Mesenchymal stem cell (in vitro differentiated cells and primary cell): ENCODE data around the gene NTMT1.

Source experiments
- DNase-seq: peaks from one replicate; pipeline ENCODE4 v3.0.0-alpha.2; 2013
- H2AFZ ChIP-seq: one replicate; pipeline ENCODE4 v1.6.1; 2013; ENCODE audit warnings: low read depth, mild to moderate bottlenecking, control low read depth, inconsistent platforms, low read length, moderate library complexity
- H2AK5ac ChIP-seq: 2 replicates; pipeline ENCODE4 v1.6.1; 2013; ENCODE audit warnings: low read length, moderate library complexity, mild to moderate bottlenecking, inconsistent platforms; ENCODE audit not compliant: severe bottlenecking
- H2BK120ac ChIP-seq: one replicate; pipeline ENCODE4 v1.6.1; 2013; ENCODE audit warnings: low read depth, mild to moderate bottlenecking, inconsistent platforms, low read length, moderate library complexity
- H2BK12ac ChIP-seq, 2 experiments: one replicate each; pipeline ENCODE4 v1.6.1; 2013; ENCODE audit warnings: inconsistent platforms in 2 of 2, low read length in 2 of 2, mild to moderate bottlenecking in 2 of 2, moderate library complexity in 2 of 2, control low read depth in 1 of 2
- H2BK15ac ChIP-seq: one replicate; pipeline ENCODE4 v1.6.1; 2013; ENCODE audit warnings: mild to moderate bottlenecking, low read depth, inconsistent platforms; ENCODE audit not compliant: poor library complexity, severe bottlenecking
- H2BK5ac ChIP-seq: 2 replicates; pipeline ENCODE4 v1.6.1; 2013; ENCODE audit warnings: low read depth, mild to moderate bottlenecking, low read length, control low read depth, inconsistent platforms; ENCODE audit not compliant: poor library complexity, severe bottlenecking
- H3K14ac ChIP-seq, 2 experiments: one replicate each; pipeline ENCODE4 v1.6.1; 2013; ENCODE audit warnings: inconsistent platforms in 2 of 2, low read length in 2 of 2, control low read depth in 1 of 2, mild to moderate bottlenecking in 1 of 2, moderate library complexity in 1 of 2
- H3K18ac ChIP-seq, 2 experiments: one replicate each; pipeline ENCODE4 v1.6.1; 2013; ENCODE audit warnings: inconsistent platforms in 2 of 2, low read length in 2 of 2, control low read depth in 1 of 2, low read depth in 1 of 2, mild to moderate bottlenecking in 1 of 2
- H3K23ac ChIP-seq, 2 experiments: one replicate each; pipeline ENCODE4 v1.6.1; 2013; ENCODE audit warnings: inconsistent platforms in 2 of 2, low read length in 2 of 2, mild to moderate bottlenecking in 2 of 2, moderate library complexity in 2 of 2, control low read depth in 1 of 2
- H3K27ac ChIP-seq: 2 replicates; pipeline ENCODE4 v1.5.1; 2013; ENCODE audit warnings: mild to moderate bottlenecking, moderate library complexity, low read length, control low read depth, inconsistent platforms; ENCODE audit not compliant: poor library complexity, severe bottlenecking
- H3K27me3 ChIP-seq, 2 experiments: 2 replicates each; pipeline versions ENCODE4 v1.6.1 to v1.7.0; 2013; ENCODE audit warnings: low read length in 2 of 2, mild to moderate bottlenecking in 2 of 2, moderate library complexity in 2 of 2, control low read depth in 1 of 2, inconsistent platforms in 1 of 2; ENCODE audit not compliant: control insufficient read depth in 1 of 2, insufficient read depth in 1 of 2
- H3K36me3 ChIP-seq, 2 experiments: 2 replicates each; pipeline versions ENCODE4 v1.6.1 to v1.7.0; 2013; ENCODE audit warnings: low read length in 2 of 2, control low read depth in 1 of 2, inconsistent platforms in 1 of 2, low read depth in 1 of 2, mild to moderate bottlenecking in 1 of 2; ENCODE audit not compliant: insufficient read depth in 2 of 2, control insufficient read depth in 1 of 2
- H3K4ac ChIP-seq, 2 experiments: one replicate each; pipeline ENCODE4 v1.6.1; 2013; ENCODE audit warnings: inconsistent platforms in 2 of 2, low read length in 2 of 2, mild to moderate bottlenecking in 2 of 2, moderate library complexity in 2 of 2, control low read depth in 1 of 2, low read depth in 1 of 2
- H3K4me1 ChIP-seq: 2 replicates; pipeline ENCODE4 v1.6.1; 2013; ENCODE audit warnings: low read depth, low read length, control low read depth; ENCODE audit not compliant: control insufficient read depth, insufficient read depth
- H3K4me2 ChIP-seq: 2 replicates; pipeline ENCODE4 v1.6.1; 2013; ENCODE audit warnings: low read length, mild to moderate bottlenecking, inconsistent platforms; ENCODE audit not compliant: poor library complexity, severe bottlenecking
- H3K4me3 ChIP-seq, 2 experiments: 2 replicates each; pipeline versions ENCODE4 v1.5.1 to v1.7.0; 2013; ENCODE audit warnings: low read length in 2 of 2, mild to moderate bottlenecking in 2 of 2, control low read depth in 1 of 2, low read depth in 1 of 2; ENCODE audit not compliant: insufficient read depth in 1 of 2
- H3K79me1 ChIP-seq: replicated peaks from 2 replicates; pipeline ENCODE4 v1.6.1; 2013; ENCODE audit warnings: mild to moderate bottlenecking, control low read depth, low read length, inconsistent platforms; ENCODE audit not compliant: poor library complexity, severe bottlenecking
- H3K9ac ChIP-seq: 2 replicates; pipeline ENCODE4 v1.7.0; 2013; ENCODE audit warnings: mild to moderate bottlenecking, low read length, moderate library complexity
- H3K9me3 ChIP-seq: 2 replicates; pipeline ENCODE4 v1.7.0; 2013; ENCODE audit warnings: mild to moderate bottlenecking, low read length; ENCODE audit not compliant: control insufficient read depth
- H4K8ac ChIP-seq: one replicate; pipeline ENCODE4 v1.6.1; 2013; ENCODE audit warnings: inconsistent platforms, mild to moderate bottlenecking, low read length, moderate library complexity
- H4K91ac ChIP-seq: one replicate; pipeline ENCODE4 v1.6.1; 2013; ENCODE audit warnings: mild to moderate bottlenecking, low read length, inconsistent platforms
- WGBS: methylation state at CpG from one replicate; pipeline ENCODE4 v1.1.7; 2013; ENCODE audit warnings: mixed read lengths; 5-methylcytosine and 5-hydroxymethylcytosine counted together

NTMT1 gene

GRCh38 chr9:129677456-129677855 is 51.5 kb downstream of the NTMT1 start:
- peak overlapping the region in 1 of 2 experiments; percentile 59 for H3K4me3 ChIP-seq

GRCh38 chr9:129678844-129679243 is 52.9 kb downstream of the NTMT1 start:
- no peak for DNase-seq
- H3K79me1 ChIP-seq, result no peaks in the 10 kb centered on the region
- H2AK5ac ChIP-seq, result no peak overlapping the region
- no peak overlapping the region for H2BK120ac ChIP-seq
- no peak overlapping the region for H3K4me2 ChIP-seq
- H2BK15ac ChIP-seq, result no peak overlapping the region
- WGBS, result 81% methylated on average over 9 of the region's 9 CpGs
- no peak overlapping the region for H3K14ac ChIP-seq
- H3K4me1 ChIP-seq, result peaks cover under 1% of the 10 kb centered on the region
- H3K27me3 ChIP-seq, result peaks cover 0 to 72% of the 10 kb centered on the region in 2 experiments
- H4K8ac ChIP-seq, result no peak overlapping the region
- peak overlapping the region; percentile 60 for H4K91ac ChIP-seq
- no peak overlapping the region for H3K4ac ChIP-seq
- H3K18ac ChIP-seq, result no peak overlapping the region
- no peaks in the 10 kb centered on the region for H3K9me3 ChIP-seq
- no peak overlapping the region for H3K23ac ChIP-seq
- no peak overlapping the region for H3K27ac ChIP-seq
- no peak overlapping the region for H3K4me3 ChIP-seq
- no peak overlapping the region for H2BK12ac ChIP-seq
- no peaks in the 10 kb centered on the region for H3K36me3 ChIP-seq
- no peak overlapping the region for H3K9ac ChIP-seq
- no peak overlapping the region for H2BK5ac ChIP-seq
- no peak overlapping the region for H2AFZ ChIP-seq

More at GRCh38 chr9:129677456-129677855, 51.5 kb downstream of the NTMT1 start:
- no peak overlapping the region for H4K8ac ChIP-seq
- peak overlapping the region; percentile 92 for H2BK15ac ChIP-seq
- H3K9me3 ChIP-seq, result no peaks in the 10 kb centered on the region
- H3K14ac ChIP-seq, result no peak overlapping the region
- no peak overlapping the region for H2AK5ac ChIP-seq
- no peak overlapping the region for H4K91ac ChIP-seq
- H3K4ac ChIP-seq, result no peak overlapping the region
- H3K4me2 ChIP-seq, result no peak overlapping the region
- H2BK5ac ChIP-seq, result no peak overlapping the region
- peaks cover 0 to 81% of the 10 kb centered on the region in 2 experiments for H3K27me3 ChIP-seq
- H3K4me1 ChIP-seq, result peaks cover 2% of the 10 kb centered on the region
- no peak for DNase-seq
- H3K36me3 ChIP-seq, result no peaks in the 10 kb centered on the region
- 59% methylated on average over 8 of the region's 9 CpGs for WGBS
- H3K9ac ChIP-seq, result peak overlapping the region; percentile 75
- no peak overlapping the region for H2BK12ac ChIP-seq
- no peak overlapping the region for H3K18ac ChIP-seq
- H2BK120ac ChIP-seq, result no peak overlapping the region
- no peak overlapping the region for H3K27ac ChIP-seq
- H2AFZ ChIP-seq, result no peak overlapping the region
- no peak overlapping the region for H3K23ac ChIP-seq
- no peaks in the 10 kb centered on the region for H3K79me1 ChIP-seq

- Histone ChIP-seq H2AK5ac (no peak overlapping the region), H3K9ac (no peak overlapping the region), H2BK120ac (no peak overlapping the region), H3K36me3 (peaks cover 0 to under 1% of the 10 kb centered on the region in 2 experiments), H3K4me3 (no peak overlapping the region), H3K23ac (no peak overlapping the region), H2BK5ac (no peak overlapping the region), H2AFZ (no peak overlapping the region), H3K4ac (no peak overlapping the region), H2BK15ac (no peak overlapping the region), H3K4me2 (no peak overlapping the region), H3K14ac (peak overlapping the region in 1 of 2 experiments; percentile 7), H3K18ac (no peak overlapping the region), H4K91ac (no peak overlapping the region), H3K9me3 (no peaks in the 10 kb centered on the region), H4K8ac (no peak overlapping the region), H3K27ac (no peak overlapping the region), H2BK12ac (no peak overlapping the region), H3K4me1 (no peaks in the 10 kb centered on the region), H3K79me1 (no peaks in the 10 kb centered on the region), H3K27me3 (peaks cover 0 to 67% of the 10 kb centered on the region in 2 experiments)
- DNase-seq, result no peak
- WGBS, result 66% methylated on average over 9 of the region's 9 CpGs
Observed at GRCh38 chr9:129679537-129679936, 53.6 kb downstream of the NTMT1 start.

DNA sequence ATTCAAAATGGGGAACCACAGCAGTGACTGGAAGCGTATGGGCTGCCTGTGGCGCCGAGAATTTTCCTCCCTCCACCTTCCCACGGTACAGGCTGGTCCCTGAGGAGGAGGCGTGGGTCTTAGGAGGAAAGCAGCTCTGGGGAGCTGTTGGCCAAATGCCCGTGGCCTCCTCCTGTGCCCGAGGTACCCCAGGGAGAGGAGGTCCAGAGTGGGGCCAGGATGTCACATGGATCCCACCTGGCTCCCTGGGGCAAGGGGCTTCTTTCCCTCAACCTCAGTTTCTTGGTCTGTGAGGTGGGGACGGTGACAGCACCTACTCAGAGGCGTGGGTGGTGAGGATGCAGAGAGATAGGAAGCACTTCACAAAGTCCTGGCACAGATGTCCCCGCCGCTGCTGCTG is 56.0 kb downstream of the NTMT1 start:
- no peak overlapping the region for H3K27ac ChIP-seq
- no peak overlapping the region for H4K8ac ChIP-seq
- H2BK15ac ChIP-seq, result no peak overlapping the region
- no peak overlapping the region for H3K18ac ChIP-seq
- peaks cover 3% of the 10 kb centered on the region for H3K4me1 ChIP-seq
- no peak overlapping the region for H3K4ac ChIP-seq
- H3K4me3 ChIP-seq, result no peak overlapping the region
- no peaks in the 10 kb centered on the region for H3K9me3 ChIP-seq
- no peak overlapping the region for H4K91ac ChIP-seq
- 86% methylated on average over 9 of the region's 11 CpGs for WGBS
- H2BK12ac ChIP-seq, result no peak overlapping the region
- no peak overlapping the region for H2AK5ac ChIP-seq
- no peak overlapping the region for H3K14ac ChIP-seq
- peaks cover 0 to 3% of the 10 kb centered on the region in 2 experiments for H3K36me3 ChIP-seq
- no peaks in the 10 kb centered on the region for H3K79me1 ChIP-seq
- no peak overlapping the region for H2BK5ac ChIP-seq
- H2BK120ac ChIP-seq, result no peak overlapping the region
- no peak overlapping the region for H3K23ac ChIP-seq
- no peak for DNase-seq
- H3K27me3 ChIP-seq, result peaks cover 0 to 43% of the 10 kb centered on the region in 2 experiments
- H3K9ac ChIP-seq, result no peak overlapping the region
- H3K4me2 ChIP-seq, result no peak overlapping the region
- H2AFZ ChIP-seq, result no peak overlapping the region
